ENCODE measurements around the gene DOHH. TPM values are rescaled to one million over a fixed set of nuclear protein-coding genes. Genes with fewer than 3 reads are reported as not detected.
"Not testable (repeated sequence)": the region's sequence is repeated elsewhere in the genome, so short reads cannot be mapped to it uniquely, and the experiment has no call there.

The DOHH gene
- total RNA-seq, 1 experiment from 2014 or later, result 24.9 TPM

- no TSS peak for BruUV-seq (replicated peaks)
- Histone ChIP-seq H3K4me1 (ENCODE audit: control insufficient read depth, insufficient read depth, low read length) (no peaks in the 10 kb centered on the region; the same call in none of the 2 replicates), H3K4me3 (ENCODE audit: low read depth in 2 of 2, low read length in 2 of 2) (no peak overlapping the region), H3K9me3 (ENCODE audit: control insufficient read depth, insufficient read depth, low read depth, low read length) (no peaks in the 10 kb centered on the region), H3K27ac (ENCODE audit: low read length) (no peak overlapping the region), H3K36me3 (ENCODE audit: control insufficient read depth, insufficient read depth, low read length) (peaks cover 3% of the 10 kb centered on the region), H3K27me3 (ENCODE audit: control insufficient read depth, insufficient read depth, low read length) (no peaks in the 10 kb centered on the region)
- ChIA-PET CTCF (no interaction called here), POLR2A (no interaction called here)
- DNase-seq (ENCODE audit: low read depth, low spot score), result no peak
- no peak for ATAC-seq
- in situ Hi-C loops (cut with HindIII; ENCODE audit: low pct_unique_long_range_greater_than_20kb, low sequenced_read_pairs) (no loop called here), intact Hi-C loops (cut with micrococcal nuclease; ENCODE audit: unreplicated experiment) (no loop called here)
- TF ChIP-seq POLR2AphosphoS5 (IDR thresholded peaks at IDR 0.05; ENCODE audit: low read depth, low read length), result no peak
- TF ChIP-seq TCF7L2 (IDR thresholded peaks at IDR 0.05; ENCODE audit: low read depth, low read length), result no peak
- no peak for TF ChIP-seq CTCF (IDR thresholded peaks at IDR 0.05)
- TF ChIP-seq REST (IDR thresholded peaks at IDR 0.05; ENCODE audit: insufficient read depth in 1 of 2, low read depth in 2 of 2, low read length in 1 of 2), result no peak
- TF ChIP-seq SIN3A (IDR thresholded peaks at IDR 0.05; ENCODE audit: borderline replicate concordance, insufficient read depth, low read depth, low read length), result no peak
Measured at GRCh38 chr19:3509566-3509989, 9.1 kb upstream of the DOHH start.

- Histone ChIP-seq H3K36me3 (ENCODE audit: control insufficient read depth, insufficient read depth, low read length) (peaks cover 3% of the 10 kb centered on the region), H3K27ac (ENCODE audit: low read length) (no peak overlapping the region), H3K4me1 (ENCODE audit: control insufficient read depth, insufficient read depth, low read length) (no peaks in the 10 kb centered on the region; the same call in 1 of the 2 replicates), H3K4me3 (ENCODE audit: low read depth in 2 of 2, low read length in 2 of 2) (no peak overlapping the region), H3K27me3 (ENCODE audit: control insufficient read depth, insufficient read depth, low read length) (no peaks in the 10 kb centered on the region), H3K9me3 (ENCODE audit: control insufficient read depth, insufficient read depth, low read depth, low read length) (no peaks in the 10 kb centered on the region)
- in situ Hi-C loops (cut with HindIII; ENCODE audit: low pct_unique_long_range_greater_than_20kb, low sequenced_read_pairs) (no loop called here), intact Hi-C loops (cut with micrococcal nuclease; ENCODE audit: unreplicated experiment) (no loop called here)
- BruUV-seq (replicated peaks), result no TSS peak
- TF ChIP-seq REST (IDR thresholded peaks at IDR 0.05; ENCODE audit: insufficient read depth in 1 of 2, low read depth in 2 of 2, low read length in 1 of 2) (no peak), SIN3A (IDR thresholded peaks at IDR 0.05; ENCODE audit: borderline replicate concordance, insufficient read depth, low read depth, low read length) (no peak), POLR2AphosphoS5 (IDR thresholded peaks at IDR 0.05; ENCODE audit: low read depth, low read length) (no peak), TCF7L2 (IDR thresholded peaks at IDR 0.05; ENCODE audit: low read depth, low read length) (no peak), CTCF (IDR thresholded peaks at IDR 0.05) (no peak)
- DNase-seq (ENCODE audit: low read depth, low spot score) (no peak), ATAC-seq (no peak)
- POLR2A ChIA-PET, result interaction anchor here (0.9 kb wide), 1 partner anchor 286 kb away, joined by 9 read pairs; no protein-coding TSS in a partner anchor
- CTCF ChIA-PET, result no interaction called here
Measured at GRCh38 chr19:3508771-3509535, 8.5 kb upstream of the DOHH start.

- POLR2A ChIA-PET, result interaction anchor here (0.9 kb wide), 1 partner anchor 286 kb away, joined by 9 read pairs; no protein-coding TSS in a partner anchor
- H3K9me3 ChIP-seq (ENCODE audit: control insufficient read depth, insufficient read depth, low read depth, low read length); H3K36me3 ChIP-seq (ENCODE audit: control insufficient read depth, insufficient read depth, low read length); BruUV-seq (replicated peaks); H3K4me3 ChIP-seq (ENCODE audit: low read depth in 2 of 2, low read length in 2 of 2); ATAC-seq; intact Hi-C loops (cut with micrococcal nuclease; ENCODE audit: unreplicated experiment); in situ Hi-C loops (cut with HindIII; ENCODE audit: low pct_unique_long_range_greater_than_20kb, low sequenced_read_pairs); H3K27me3 ChIP-seq (ENCODE audit: control insufficient read depth, insufficient read depth, low read length); H3K27ac ChIP-seq (ENCODE audit: low read length); H3K4me1 ChIP-seq (ENCODE audit: control insufficient read depth, insufficient read depth, low read length); DNase-seq (ENCODE audit: low read depth, low spot score); CTCF ChIA-PET: not testable (repeated sequence)
Measured at GRCh38 chr19:3508121-3508661, 7.7 kb upstream of the DOHH start.

Measured in Panc1 (cell line).